Activated CD4-positive, alpha-beta T cell treated with anti-CD3 and anti-CD28 coated beads for 36 hours (primary cell): ENCODE results near the gene PLA2G4B. TPM values are rescaled to one million over a fixed set of nuclear protein-coding genes. Genes with fewer than 3 reads are reported as not detected.

Experiments
- ATAC-seq: fragments of 200-7000 bp; cut with Tn5 transposase; one replicate; pipeline ENCODE4 v1.10.0; 2021; ENCODE audit warnings: mild to moderate bottlenecking, moderate library complexity
- CTCF ChIA-PET: fragments of 350-600 bp; sonication (Branson Sonifier 250); formaldehyde crosslinking; loops from one replicate; lab custom pipeline; 2021; ENCODE audit warnings: antibody characterized with exemption; lab: Charles Lee
- POLR2A ChIA-PET: fragments of 350-600 bp; sonication (Branson Sonifier 250); formaldehyde crosslinking; loops from one replicate; lab custom pipeline; 2021; ENCODE audit warnings: antibody characterized with exemption, inconsistent platforms; lab: Charles Lee
- DNase-seq: peaks from one replicate; pipeline ENCODE4 v3.0.0-alpha.2; 2020
- H3K27ac Mint-ChIP-seq: one replicate; pipeline ENCODE4 v1.8.0; 2021; ENCODE audit warnings: mixed read lengths
- H3K27me3 Mint-ChIP-seq: one replicate; pipeline ENCODE4 v1.8.0; 2021; ENCODE audit warnings: mixed read lengths
- H3K36me3 Mint-ChIP-seq: one replicate; pipeline ENCODE4 v1.8.0; 2021; ENCODE audit warnings: low read depth, mixed read lengths
- H3K4me1 Mint-ChIP-seq: one replicate; pipeline ENCODE4 v1.8.0; 2021; ENCODE audit warnings: mixed read lengths
- H3K4me3 Mint-ChIP-seq: one replicate; pipeline ENCODE4 v1.8.0; 2021; ENCODE audit warnings: mild to moderate bottlenecking, moderate library complexity, mixed read lengths
- H3K9me3 Mint-ChIP-seq: one replicate; pipeline ENCODE4 v1.8.0; 2021; ENCODE audit warnings: low read depth, mixed read lengths
- intact Hi-C, 2 experiments: fragments of 100-400 bp; cut with DNase I in 1 of 2; cut with micrococcal nuclease in 1 of 2; formaldehyde crosslinking; loops; one replicate each; pipeline versions ENCODE4 v1.14.2 to v1.15.1; 2022 to 2024; cut with DNase I, micrococcal nuclease
- total RNA-seq, 2 experiments: library from RNA; stranded (reverse); gene quantifications; one replicate each; pipeline ENCODE4 v1.2.3, GENCODE V29; 2021

The PLA2G4B gene
- total RNA-seq, 2 experiments from 2014 or later, result 5.0 to 6.9 TPM

DNA sequence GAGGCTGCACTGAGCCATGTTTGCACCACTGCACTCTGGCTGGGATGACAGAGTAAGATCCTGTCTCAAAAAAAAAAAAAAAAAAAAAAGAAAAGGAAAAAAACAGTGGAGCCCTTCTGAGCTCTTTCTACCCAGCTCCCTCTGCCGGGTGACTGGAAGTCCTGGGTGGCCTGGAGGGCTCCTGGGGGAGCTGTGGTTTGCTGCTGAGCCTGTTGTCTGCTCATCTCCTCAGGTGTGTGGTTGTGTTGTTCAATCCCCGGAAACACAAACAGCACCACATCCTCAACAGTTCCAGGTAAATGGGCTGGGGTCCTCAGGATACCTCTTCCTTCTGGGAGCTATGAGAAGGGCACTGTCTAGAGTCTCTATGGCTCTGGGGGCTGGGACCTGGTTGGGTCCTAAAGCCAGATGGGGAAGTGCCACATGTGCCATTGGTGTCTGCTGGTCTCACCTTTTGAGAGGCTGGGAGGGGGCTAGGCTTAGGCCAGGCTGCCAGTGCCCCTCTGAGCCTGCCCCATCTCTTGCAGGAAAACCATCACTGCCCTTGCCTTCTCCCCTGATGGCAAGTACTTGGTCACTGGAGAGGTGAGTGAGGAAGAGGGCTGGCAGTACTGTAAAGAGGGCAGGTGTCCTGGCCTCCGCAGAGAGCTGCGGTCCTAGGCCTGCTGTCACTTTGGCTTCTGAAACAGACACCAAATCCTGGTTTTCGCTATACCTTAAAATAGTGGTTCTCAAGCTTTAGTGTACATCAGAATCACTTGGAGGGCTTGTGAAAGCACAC lies 27.8 kb upstream of the PLA2G4B start:
- peak; percentile 25 for ATAC-seq
- intact Hi-C loops, result loop anchor here (1.0 to 5.0 kb wide), 7 partner anchors 37 to 345 kb away; partner anchors contain the start of gene MAPKBP1 (in 2 of the 2)
- CTCF ChIA-PET, result interaction anchor here (0.5 to 8.6 kb wide), 31 partner anchors 9 to 520 kb away, joined by 3 to 233 read pairs (median 4); partner anchors contain the start of gene MAPKBP1
- Mint-ChIP-seq H3K27ac (no peak overlapping the region), H3K36me3 (no peaks in the 10 kb centered on the region), H3K4me3 (no peak overlapping the region), H3K4me1 (no peaks in the 10 kb centered on the region), H3K9me3 (no peaks in the 10 kb centered on the region), H3K27me3 (no peaks in the 10 kb centered on the region)
- no peak for DNase-seq
- POLR2A ChIA-PET, result interaction anchor here (0.6 kb wide), 1 partner anchor 218 kb away, joined by 5 read pairs; no protein-coding TSS in a partner anchor

DNA sequence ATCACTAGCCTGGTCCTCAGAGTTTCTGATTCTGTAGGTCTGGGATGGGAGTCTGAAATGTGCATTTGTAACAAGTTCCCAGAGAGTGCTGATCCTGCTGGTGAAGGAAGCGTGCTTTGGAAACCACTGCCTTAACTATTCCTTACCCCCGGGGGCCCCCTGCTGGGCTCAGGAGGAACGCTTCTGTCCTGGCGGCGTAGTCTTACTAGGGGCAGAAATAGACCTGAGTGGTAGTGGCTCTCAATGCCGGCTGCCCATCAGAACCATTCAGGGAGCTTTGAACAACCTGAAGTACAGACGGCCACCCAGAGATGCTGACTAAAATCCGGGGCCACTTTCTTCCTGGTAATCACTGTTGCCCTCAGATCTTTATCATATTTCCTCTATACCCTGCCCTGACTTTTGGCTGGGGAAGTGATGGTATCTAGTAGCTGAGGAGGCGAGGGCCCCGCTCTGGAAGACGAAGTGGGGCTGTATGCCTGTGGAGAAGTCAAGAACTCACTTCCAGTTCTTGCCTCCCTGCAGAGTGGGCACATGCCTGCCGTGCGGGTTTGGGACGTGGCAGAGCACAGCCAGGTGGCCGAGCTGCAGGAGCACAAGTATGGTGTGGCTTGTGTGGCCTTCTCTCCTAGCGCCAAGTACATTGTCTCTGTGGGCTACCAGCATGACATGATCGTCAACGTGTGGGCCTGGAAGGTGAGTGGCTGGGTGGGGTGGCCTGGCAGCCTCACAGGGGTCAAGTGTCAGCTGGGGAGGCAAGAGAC lies 27.0 kb upstream of the PLA2G4B start:
- H3K27ac Mint-ChIP-seq, result no peak overlapping the region
- DNase-seq (peak; percentile 84), ATAC-seq (peak; percentile 98)
- intact Hi-C loops, result loop anchor here (1.0 to 5.0 kb wide), 7 partner anchors 37 to 345 kb away; partner anchors contain the start of gene MAPKBP1 (in 2 of the 2)
- H3K9me3 Mint-ChIP-seq, result no peaks in the 10 kb centered on the region
- ChIA-PET CTCF (interaction anchor here (0.6 to 8.6 kb wide), 36 partner anchors 10 to 346 kb away, joined by 3 to 233 read pairs (median 4); partner anchors contain the start of gene MAPKBP1), POLR2A (interaction anchor here (0.6 kb wide), 1 partner anchor 906 kb away, joined by 3 read pairs; no protein-coding TSS in a partner anchor)
- peaks cover 4% of the 10 kb centered on the region for H3K36me3 Mint-ChIP-seq
- H3K27me3 Mint-ChIP-seq, result no peaks in the 10 kb centered on the region
- no peak overlapping the region for H3K4me3 Mint-ChIP-seq
- H3K4me1 Mint-ChIP-seq, result no peaks in the 10 kb centered on the region

DNA sequence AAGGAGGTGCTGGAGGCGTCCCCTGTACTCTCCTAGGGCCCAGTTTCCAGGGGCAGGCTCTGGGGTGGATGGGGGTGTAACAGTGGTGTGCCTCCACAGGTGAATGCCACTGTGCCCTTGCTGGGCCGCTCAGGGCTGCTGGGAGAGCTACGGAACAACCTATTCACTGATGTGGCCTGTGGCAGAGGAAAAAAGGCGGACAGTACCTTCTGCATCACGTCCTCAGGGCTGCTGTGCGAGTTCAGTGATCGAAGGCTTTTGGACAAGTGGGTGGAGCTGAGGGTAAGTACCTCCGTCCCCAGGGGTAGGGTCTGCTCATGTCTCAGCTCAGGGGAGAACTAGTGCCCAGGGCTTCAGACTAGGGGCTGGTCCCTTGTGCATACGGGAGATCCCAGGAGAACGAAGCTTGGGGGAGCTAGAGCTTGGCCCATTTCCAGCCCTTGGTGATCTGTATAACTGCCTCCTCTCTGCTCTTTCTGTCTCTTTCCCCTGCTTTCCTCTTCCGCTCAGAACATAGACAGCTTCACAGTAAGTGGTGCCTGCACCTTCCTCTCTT lies 25.7 kb upstream of the PLA2G4B start:
- no peaks in the 10 kb centered on the region for H3K27me3 Mint-ChIP-seq
- H3K4me3 Mint-ChIP-seq, result no peak overlapping the region
- H3K4me1 Mint-ChIP-seq, result no peaks in the 10 kb centered on the region
- ATAC-seq (no peak), DNase-seq (no peak)
- H3K9me3 Mint-ChIP-seq, result no peaks in the 10 kb centered on the region
- ChIA-PET POLR2A (no interaction called here), CTCF (interaction anchor here (1.0 to 8.6 kb wide), 12 partner anchors 8 to 347 kb away, joined by 3 to 233 read pairs (median 5); partner anchors contain the start of gene MAPKBP1)
- intact Hi-C loops, result loop anchor here in 1 of 2 experiments (5.0 kb wide), 1 partner anchor 116 kb away; no protein-coding TSS in a partner anchor
- H3K27ac Mint-ChIP-seq, result no peak overlapping the region
- peaks cover 10% of the 10 kb centered on the region for H3K36me3 Mint-ChIP-seq

DNA sequence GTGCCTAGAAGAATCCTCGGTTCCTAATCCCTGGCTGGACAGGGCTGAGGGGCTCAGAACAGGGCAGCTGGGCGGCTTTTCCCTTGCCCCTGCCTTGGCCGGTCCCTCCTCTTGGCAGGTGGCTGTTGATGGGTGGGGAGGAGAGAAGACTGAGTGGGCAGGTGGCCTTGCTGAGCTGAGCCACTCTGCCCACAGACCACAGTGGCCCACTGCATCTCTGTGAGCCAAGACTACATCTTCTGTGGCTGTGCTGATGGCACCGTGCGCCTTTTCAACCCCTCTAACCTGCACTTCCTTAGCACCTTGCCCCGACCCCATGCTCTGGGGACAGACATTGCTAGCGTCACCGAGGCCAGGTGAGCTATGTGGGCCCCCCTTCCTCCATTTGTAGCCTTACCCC lies 25.2 kb upstream of the PLA2G4B start:
- CTCF ChIA-PET, result interaction anchor here (3.1 to 8.6 kb wide), 3 partner anchors 39 to 209 kb away, joined by 14 to 233 read pairs (median 34); partner anchors contain the start of gene MAPKBP1
- intact Hi-C loops, result loop anchor here in 1 of 2 experiments (5.0 kb wide), 1 partner anchor 116 kb away; no protein-coding TSS in a partner anchor
- Mint-ChIP-seq H3K27ac (no peak overlapping the region), H3K27me3 (no peaks in the 10 kb centered on the region), H3K4me1 (no peaks in the 10 kb centered on the region), H3K9me3 (no peaks in the 10 kb centered on the region), H3K4me3 (no peak overlapping the region), H3K36me3 (peaks cover 10% of the 10 kb centered on the region)
- DNase-seq (no peak), ATAC-seq (no peak)
- POLR2A ChIA-PET, result no interaction called here

DNA sequence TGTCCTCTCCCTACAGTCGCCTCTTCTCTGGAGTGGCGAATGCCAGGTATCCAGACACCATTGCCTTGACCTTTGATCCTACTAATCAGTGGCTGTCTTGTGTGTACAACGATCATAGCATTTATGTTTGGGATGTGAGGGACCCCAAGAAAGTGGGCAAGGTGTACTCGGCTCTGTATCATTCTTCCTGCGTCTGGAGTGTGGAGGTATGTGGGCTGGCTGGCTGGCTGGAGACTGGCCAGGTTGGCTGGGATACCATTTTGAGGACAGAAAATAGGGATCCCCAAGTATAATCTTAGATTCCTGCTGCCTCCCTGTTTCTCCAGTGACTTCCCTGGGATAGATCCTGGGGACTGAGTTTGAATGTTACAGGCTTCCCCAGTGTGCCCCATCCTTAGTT lies 24.1 kb upstream of the PLA2G4B start:
- H3K27me3 Mint-ChIP-seq, result no peaks in the 10 kb centered on the region
- ChIA-PET POLR2A (no interaction called here), CTCF (interaction anchor here (8.6 kb wide), 1 partner anchor 40 kb away, joined by 233 read pairs; the partner anchor contains the start of gene MAPKBP1)
- DNase-seq, result no peak
- H3K27ac Mint-ChIP-seq, result no peak overlapping the region
- peaks cover 10% of the 10 kb centered on the region for H3K36me3 Mint-ChIP-seq
- intact Hi-C loops, result loop anchor here in 1 of 2 experiments (5.0 kb wide), 1 partner anchor 117 kb away; no protein-coding TSS in a partner anchor
- H3K4me3 Mint-ChIP-seq, result no peak overlapping the region
- H3K9me3 Mint-ChIP-seq, result no peaks in the 10 kb centered on the region
- H3K4me1 Mint-ChIP-seq, result no peaks in the 10 kb centered on the region
- no peak for ATAC-seq

DNA sequence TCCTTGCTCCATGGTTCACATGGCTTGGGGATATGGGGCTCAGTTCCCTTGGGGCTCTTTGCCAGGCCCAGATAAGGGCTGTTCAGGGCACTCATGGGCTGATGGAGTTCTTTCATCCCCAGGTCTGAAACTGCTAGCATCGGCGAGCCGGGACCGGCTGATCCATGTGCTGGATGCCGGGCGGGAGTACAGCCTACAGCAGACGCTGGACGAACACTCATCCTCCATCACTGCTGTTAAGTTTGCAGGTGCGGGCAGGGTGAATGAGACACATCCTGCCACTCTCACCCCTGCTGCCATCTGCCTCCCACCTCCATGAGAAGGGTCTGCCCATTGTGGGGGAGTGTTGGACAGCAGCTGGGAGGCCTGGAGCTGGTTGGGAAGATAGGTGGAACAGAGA lies 21.9 kb upstream of the PLA2G4B start:
- intact Hi-C loops, result no loop called here
- DNase-seq (no peak), ATAC-seq (no peak)
- ChIA-PET CTCF (no interaction called here), POLR2A (no interaction called here)
- Mint-ChIP-seq H3K4me1 (no peaks in the 10 kb centered on the region), H3K9me3 (no peaks in the 10 kb centered on the region), H3K36me3 (peaks cover 14% of the 10 kb centered on the region), H3K27ac (no peak overlapping the region), H3K4me3 (no peak overlapping the region), H3K27me3 (no peaks in the 10 kb centered on the region)

DNA sequence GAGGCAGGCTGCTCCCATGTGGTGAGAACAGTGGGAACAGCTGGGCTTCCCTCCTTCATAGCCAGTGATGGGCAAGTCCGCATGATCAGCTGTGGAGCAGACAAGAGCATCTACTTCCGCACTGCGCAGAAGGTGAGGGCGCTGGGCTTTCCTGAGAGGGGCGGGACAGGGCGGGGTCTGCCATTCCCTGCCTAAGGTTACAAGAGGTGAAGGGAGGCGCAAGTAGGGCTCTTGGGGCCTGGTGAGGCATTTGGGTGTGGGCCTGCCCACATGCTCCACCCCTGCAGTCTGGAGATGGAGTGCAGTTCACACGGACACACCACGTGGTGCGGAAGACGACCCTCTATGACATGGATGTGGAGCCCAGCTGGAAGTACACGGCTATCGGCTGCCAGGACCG lies 21.3 kb upstream of the PLA2G4B start:
- no peak for ATAC-seq

DNA sequence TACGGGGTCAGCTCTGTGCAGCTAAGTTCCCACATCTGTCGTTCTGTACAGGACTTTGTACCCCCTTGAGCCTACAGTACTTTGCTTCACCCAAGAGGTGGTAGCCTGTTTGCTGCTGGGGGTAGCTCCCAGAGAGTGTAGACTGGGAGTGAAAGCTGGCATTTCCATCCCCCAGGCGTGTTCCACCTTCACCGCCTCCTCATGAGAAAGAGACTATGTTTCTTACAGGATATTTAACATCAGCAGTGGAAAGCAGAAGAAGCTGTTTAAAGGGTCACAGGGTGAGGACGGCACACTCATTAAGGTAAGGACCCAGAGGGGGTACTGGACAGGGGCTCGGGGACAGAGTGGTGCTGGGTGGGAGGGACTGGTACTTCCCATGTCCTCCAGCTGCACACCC lies 20.9 kb upstream of the PLA2G4B start:
- no peak overlapping the region for H3K4me3 Mint-ChIP-seq
- H3K9me3 Mint-ChIP-seq, result no peaks in the 10 kb centered on the region
- intact Hi-C loops, result no loop called here
- H3K4me1 Mint-ChIP-seq, result no peaks in the 10 kb centered on the region
- POLR2A ChIA-PET, result interaction anchor here (1.1 kb wide), 1 partner anchor 75 kb away, joined by 4 read pairs; no protein-coding TSS in a partner anchor
- no peak overlapping the region for H3K27ac Mint-ChIP-seq
- ATAC-seq (no peak), DNase-seq (no peak)
- H3K36me3 Mint-ChIP-seq, result peaks cover 14% of the 10 kb centered on the region
- CTCF ChIA-PET, result interaction anchor here (0.6 to 1.7 kb wide), 4 partner anchors 14 to 286 kb away, joined by 3 to 7 read pairs (median 4); no protein-coding TSS in a partner anchor
- no peaks in the 10 kb centered on the region for H3K27me3 Mint-ChIP-seq

More for the DNA sequence above, 21.3 kb upstream of the PLA2G4B start:
- Mint-ChIP-seq H3K9me3 (no peaks in the 10 kb centered on the region), H3K27me3 (no peaks in the 10 kb centered on the region), H3K27ac (no peak overlapping the region), H3K36me3 (peaks cover 14% of the 10 kb centered on the region), H3K4me3 (no peak overlapping the region), H3K4me1 (no peaks in the 10 kb centered on the region)
- ChIA-PET CTCF (interaction anchor here (1.2 to 1.7 kb wide), 2 partner anchors 39 to 59 kb away, joined by 5 to 7 read pairs; no protein-coding TSS in a partner anchor), POLR2A (interaction anchor here (1.1 kb wide), 1 partner anchor 75 kb away, joined by 4 read pairs; no protein-coding TSS in a partner anchor)
- intact Hi-C loops, result no loop called here
- no peak for DNase-seq

DNA sequence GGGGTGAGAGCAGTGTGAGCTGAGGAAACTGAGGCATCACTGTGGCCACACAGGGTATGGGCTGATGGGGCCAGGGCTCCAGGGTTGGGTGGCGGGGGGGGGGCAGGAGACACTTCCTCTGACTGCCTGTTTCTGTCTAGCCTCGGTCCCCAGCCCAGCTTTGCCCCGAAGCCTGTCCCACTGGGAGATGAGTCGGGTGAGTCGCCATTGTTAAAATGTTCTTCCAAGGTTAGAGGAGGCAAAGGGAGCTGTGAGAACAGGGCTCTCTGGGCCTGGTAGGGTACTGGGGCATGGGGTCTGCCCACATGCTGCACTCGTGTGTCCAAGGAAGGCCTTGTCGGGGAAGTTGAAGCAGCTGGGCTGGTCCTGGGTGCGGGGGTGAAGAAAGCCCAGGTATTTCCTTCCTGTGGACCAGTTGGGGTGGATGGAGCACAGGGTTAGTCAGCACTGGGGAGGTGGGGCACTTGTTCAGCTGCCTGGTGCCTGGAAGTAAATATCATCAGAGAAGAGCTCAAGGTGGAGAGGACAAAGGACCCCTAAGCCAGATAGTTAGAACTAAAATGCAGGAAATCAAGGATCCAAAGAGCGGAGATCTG lies 19.1 kb upstream of the PLA2G4B start:
- intact Hi-C loops, result no loop called here
- ChIA-PET POLR2A (no interaction called here), CTCF (no interaction called here)
- Mint-ChIP-seq H3K9me3 (no peaks in the 10 kb centered on the region), H3K27ac (no peak overlapping the region), H3K27me3 (no peaks in the 10 kb centered on the region), H3K36me3 (peaks cover 14% of the 10 kb centered on the region), H3K4me3 (no peak overlapping the region), H3K4me1 (no peaks in the 10 kb centered on the region)
- DNase-seq (no peak), ATAC-seq (no peak)

DNA sequence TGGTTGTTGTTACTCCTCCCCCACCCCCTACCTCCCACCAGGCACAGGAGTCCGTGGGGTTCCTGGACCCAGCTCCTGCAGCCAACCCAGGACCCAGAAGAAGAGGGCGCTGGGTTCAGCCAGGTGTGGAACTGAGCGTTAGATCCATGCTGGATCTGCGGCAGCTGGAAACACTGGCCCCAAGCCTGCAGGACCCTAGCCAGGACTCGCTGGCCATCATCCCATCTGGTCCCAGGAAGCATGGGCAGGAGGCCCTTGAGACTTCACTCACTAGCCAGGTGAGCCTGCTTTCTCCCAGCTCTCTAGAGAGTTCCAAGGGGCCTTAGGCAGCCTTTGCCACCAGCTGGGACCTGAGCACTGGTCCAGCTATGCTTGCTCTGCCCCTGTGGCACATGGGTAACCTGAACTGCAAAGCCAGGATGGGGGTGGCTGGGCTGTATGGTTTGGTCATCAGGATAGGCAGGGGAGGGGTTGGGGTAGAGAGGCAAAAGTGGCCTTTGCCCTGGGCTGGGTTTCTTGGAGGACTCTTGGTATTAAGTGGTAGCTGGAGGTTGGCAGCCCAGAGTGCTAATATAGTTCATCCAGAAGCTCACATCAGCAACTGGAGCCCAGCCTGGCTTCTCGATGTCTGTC lies 17.7 kb upstream of the PLA2G4B start:
- Mint-ChIP-seq H3K9me3 (no peaks in the 10 kb centered on the region), H3K4me3 (no peak overlapping the region), H3K36me3 (peaks cover 14% of the 10 kb centered on the region), H3K4me1 (no peaks in the 10 kb centered on the region), H3K27ac (no peak overlapping the region), H3K27me3 (no peaks in the 10 kb centered on the region)
- ATAC-seq (no peak), DNase-seq (no peak)
- POLR2A ChIA-PET, result no interaction called here
- intact Hi-C loops, result no loop called here
- CTCF ChIA-PET, result interaction anchor here (0.9 to 1.6 kb wide), 3 partner anchors 9 to 48 kb away, joined by 3 to 5 read pairs (median 4); partner anchors contain the start of gene MAPKBP1
